Right cardiac atrium (tissue), 5 donors: ENCODE data around the gene NPW. TPM values are rescaled to one million over a fixed set of nuclear protein-coding genes. Genes with fewer than 3 reads are reported as not detected.
A peak's percentile ranks its signal among the peaks of the same experiment; 100 is the strongest.

Experiments used
- ATAC-seq, 2 donors: fragments of 200-7000 bp; cut with Tn5 transposase; one replicate each; pipeline versions ENCODE4 v1.8.0 to v1.9.1; 2020; ENCODE audit warnings: moderate library complexity in 2 of 2, mild to moderate bottlenecking in 1 of 2
- DNase-seq, 3 donors: peaks; one replicate each; pipeline ENCODE4 v3.0.0-alpha.2; 2020
- H3K27ac ChIP-seq: one replicate; pipeline ENCODE4 v1.5.1; 2013; ENCODE audit warnings: mild to moderate bottlenecking, low read length, control low read depth, moderate library complexity
- H3K27me3 ChIP-seq: one replicate; pipeline ENCODE4 v1.6.1; 2013; ENCODE audit not compliant: control insufficient read depth, insufficient read depth
- H3K4me1 ChIP-seq: one replicate; pipeline ENCODE4 v1.6.1; 2013; ENCODE audit warnings: low read length; ENCODE audit not compliant: control insufficient read depth, insufficient read depth
- H3K4me3 ChIP-seq: one replicate; pipeline ENCODE4 v1.5.1; 2013; ENCODE audit warnings: low read length, control low read depth
- H3K9me3 ChIP-seq: one replicate; pipeline ENCODE4 v1.6.1; 2013; ENCODE audit warnings: low read length; ENCODE audit not compliant: control insufficient read depth
- WGBS: extraction: QIAGEN DNeasy Blood & Tissue Kit; methylation state at CpG from one replicate; pipeline ENCODE4 v1.1.7; 2013; 5-methylcytosine and 5-hydroxymethylcytosine counted together
- intact Hi-C, 4 donors: fragments of 100-400 bp; cut with DNase I; formaldehyde crosslinking; loops; one replicate each; pipeline versions ENCODE4 v1.11.0 to v1.14.0; 2022 to 2023
- polyA plus RNA-seq: library from polyadenylated mRNA; stranded (reverse); fragments of 200-250 nt; gene quantifications from one replicate; pipeline ENCODE4 v1.2.3, GENCODE V29; 2013
- total RNA-seq, 4 donors: library from RNA; stranded (reverse); fragmentation: NEBNext Ultra II Directional; extraction: Animal tissue kit (Norgen Biotek cat#: 25700); gene quantifications; one replicate each; pipeline ENCODE4 v1.2.1, GENCODE V29; 2021
- donor health status: healthy with polysubstance abuse.
- donor health status: DM: no; HTN: yes; CAD: no.
- donor health status: DM: no; HTN: no; CAD: no.
- donor health status: DM: no; HTN: yes; CAD: no; lungs with severe emphysema.
- donor health status: DM: yes; HTN: yes; CAD: no.

Gene NPW
- total and polyA plus RNA-seq, 5 donors: not detected

GRCh38 chr16:2025878-2026460 lies 6.4 kb downstream of the NPW start:
- WGBS: 70% methylated on average over 16 of the region's 16 CpGs
- peak in 2 of 3 donors; percentile 62 to 64 for DNase-seq
- peak overlapping the region; percentile 13 for H3K27ac ChIP-seq
- peak overlapping the region; percentile 94 for H3K4me3 ChIP-seq
- no peaks in the 10 kb centered on the region for H3K27me3 ChIP-seq
- peaks cover 5% of the 10 kb centered on the region for H3K4me1 ChIP-seq
- ATAC-seq: no peak
- H3K9me3 ChIP-seq: no peaks in the 10 kb centered on the region
- intact Hi-C loops: loop anchor here in 1 of 4 donors (10.0 kb wide), 1 partner anchor 119 kb away; the partner anchor contains the start of gene RAB26

- Histone ChIP-seq H3K27me3 (no peaks in the 10 kb centered on the region), H3K27ac (peak within 1 kb of the TSS; percentile 64), H3K4me3 (peak within 1 kb of the TSS; percentile 94), H3K4me1 (peaks cover 5% of the 10 kb centered on the region), H3K9me3 (no peaks in the 10 kb centered on the region)
- peak; percentile 2 to 10 for ATAC-seq
- intact Hi-C loops: loop anchor here in 1 of 4 donors (10.0 kb wide), 1 partner anchor 118 kb away; the partner anchor contains the start of gene RAB26
- WGBS: 8% methylated on average over 59 of the region's 59 CpGs
- DNase-seq: peak in 2 of 3 donors; percentile 80 to 83
These were observed 7.0 kb downstream of the NPW start, which contains the start of gene NHERF2 for GRCh38 chr16:2026461-2027023. TSS of gene NHERF2 (plus strand) at chr16:2026902. CDS start at chr16:2027006, 104 bp downstream.

GRCh38 chr16:2027024-2028010 lies 7.7 kb downstream of the NPW start:
- H3K9me3 ChIP-seq: no peaks in the 10 kb centered on the region
- peak overlapping the region; percentile 59 for H3K27ac ChIP-seq
- intact Hi-C loops: loop anchor here in 1 of 4 donors (10.0 kb wide), 1 partner anchor 117 kb away; the partner anchor contains the start of gene RAB26
- DNase-seq: peak in 2 of 3 donors; percentile 68 to 81
- ATAC-seq: no peak
- H3K4me3 ChIP-seq: peak overlapping the region; percentile 94
- no peaks in the 10 kb centered on the region for H3K27me3 ChIP-seq
- WGBS: 6% methylated on average over 76 of the region's 76 CpGs
- peaks cover 7% of the 10 kb centered on the region for H3K4me1 ChIP-seq

- DNase-seq: no peak
- WGBS: 67% methylated on average over 3 of the region's 3 CpGs
- H3K4me1 ChIP-seq: peaks cover 2% of the 10 kb centered on the region
- no peaks in the 10 kb centered on the region for H3K9me3 ChIP-seq
- intact Hi-C loops: loop anchor here in 1 of 4 donors (10.0 kb wide), 1 partner anchor 117 kb away; the partner anchor contains the start of gene RAB26
- H3K27me3 ChIP-seq: no peaks in the 10 kb centered on the region
- H3K4me3 ChIP-seq: peak overlapping the region; percentile 94
- H3K27ac ChIP-seq: peak overlapping the region; percentile 5
- ATAC-seq: no peak
These were observed 8.6 kb downstream of the NPW start for GRCh38 chr16:2028146-2028545.

GRCh38 chr16:2028620-2029220 lies 9.1 kb downstream of the NPW start:
- DNase-seq (peak in 1 of 3 donors; percentile 44), ATAC-seq (no peak)
- intact Hi-C loops: loop anchor here in 1 of 4 donors (10.0 kb wide), 1 partner anchor 116 kb away; the partner anchor contains the start of gene RAB26
- no peak overlapping the region for H3K27ac ChIP-seq
- no peaks in the 10 kb centered on the region for H3K9me3 ChIP-seq
- 73% methylated on average over 18 of the region's 18 CpGs for WGBS
- H3K27me3 ChIP-seq: no peaks in the 10 kb centered on the region
- peaks cover 2% of the 10 kb centered on the region for H3K4me1 ChIP-seq
- peak overlapping the region; percentile 94 for H3K4me3 ChIP-seq

- H3K27me3 ChIP-seq: no peaks in the 10 kb centered on the region
- 64% methylated on average over 22 of the region's 22 CpGs for WGBS
- H3K4me3 ChIP-seq: peak overlapping the region; percentile 94
- intact Hi-C loops: loop anchor here in 1 of 4 donors (10.0 kb wide), 1 partner anchor 115 kb away; the partner anchor contains the start of gene RAB26
- ATAC-seq: no peak
- H3K27ac ChIP-seq: no peak overlapping the region
- DNase-seq: peak in 1 of 3 donors; percentile 74
- H3K4me1 ChIP-seq: peaks cover 2% of the 10 kb centered on the region
- no peaks in the 10 kb centered on the region for H3K9me3 ChIP-seq
These were observed 9.8 kb downstream of the NPW start for GRCh38 chr16:2029350-2029749.

- H3K9me3 ChIP-seq: no peaks in the 10 kb centered on the region
- no peaks in the 10 kb centered on the region for H3K27me3 ChIP-seq
- WGBS: 74% methylated on average over 11 of the region's 11 CpGs
- peaks cover 2% of the 10 kb centered on the region for H3K4me1 ChIP-seq
- no peak for ATAC-seq
- intact Hi-C loops: no loop called here
- H3K27ac ChIP-seq: peak overlapping the region; percentile 40
- H3K4me3 ChIP-seq: peak overlapping the region; percentile 94
- DNase-seq: no peak
These were observed 10.5 kb downstream of the NPW start for GRCh38 chr16:2030036-2030435.

- Histone ChIP-seq H3K4me3 (no peak overlapping the region), H3K9me3 (no peaks in the 10 kb centered on the region), H3K4me1 (peaks cover 2% of the 10 kb centered on the region), H3K27me3 (no peaks in the 10 kb centered on the region), H3K27ac (peak overlapping the region; percentile 55)
- intact Hi-C loops: no loop called here
- WGBS: 61% methylated on average over 11 of the region's 11 CpGs
- peak; percentile 34 to 58 for ATAC-seq
- DNase-seq: peak; percentile 81 to 87 (median 86)
These were observed 11.5 kb downstream of the NPW start for GRCh38 chr16:2031081-2031577.

GRCh38 chr16:2032285-2033056 lies 12.9 kb downstream of the NPW start:
- Histone ChIP-seq H3K27me3 (no peaks in the 10 kb centered on the region), H3K27ac (peak overlapping the region; percentile 85), H3K9me3 (no peaks in the 10 kb centered on the region), H3K4me3 (no peak overlapping the region), H3K4me1 (peaks cover 2% of the 10 kb centered on the region)
- DNase-seq: peak in 2 of 3 donors; percentile 69 to 78
- intact Hi-C loops: no loop called here
- 47% methylated on average over 15 of the region's 15 CpGs for WGBS
- peak; percentile 3 to 42 for ATAC-seq
